GM12878 (cell line): ENCODE results near the gene NUDCD3. TPM values are rescaled to one million over a fixed set of nuclear protein-coding genes. Genes with fewer than 3 reads are reported as not detected.

ENCODE experiments used
- ATAC-seq: fragments of 200-7000 bp; cut with Tn5 transposase; 3 replicates; pipeline ENCODE4 v1.9.1; 2020; ENCODE audit warnings: mild to moderate bottlenecking, moderate library complexity
- BruUV-seq: library from RNA; stranded (reverse); fragments of 400-500 nt; replicated peaks from 2 replicates; lab custom pipeline; 2021; lab: Mats Ljungman, UMichigan
- CTCF ChIA-PET: fragments of 300-600 bp; sonication (Branson Sonifier 250); formaldehyde crosslinking; extraction: SDS; loops from one replicate; lab custom pipeline; 2021; ENCODE audit warnings: inconsistent platforms; lab: Yijun Ruan, JAX
- POLR2A ChIA-PET: fragments of 350-600 bp; formaldehyde crosslinking; extraction: SDS; loops from one replicate; lab custom pipeline; 2021; ENCODE audit warnings: inconsistent platforms; lab: Charles Lee
- RAD21 ChIA-PET: fragments of 300-600 bp; sonication (Branson Sonifier 250); formaldehyde crosslinking; loops from one replicate; lab custom pipeline; 2023; ENCODE audit warnings: antibody characterized with exemption; ENCODE audit not compliant: unreplicated experiment; lab: Charles Lee
- SMC1A ChIA-PET: fragments of 300-600 bp; sonication (Branson Sonifier 250); formaldehyde crosslinking; loops from one replicate; lab custom pipeline; 2023; ENCODE audit not compliant: unreplicated experiment, uncharacterized antibody; lab: Charles Lee
- DNase-seq: peaks from one replicate; pipeline ENCODE4 v3.0.0-alpha.2; 2011; ENCODE audit warnings: low read depth, low spot score
- FAIRE-seq: peaks from 3 replicates; lab custom pipeline; 2011; peaks lifted over from hg19 to GRCh38; lab: Jason Lieb, UNC
- H2AFZ ChIP-seq: 2 replicates; pipeline ENCODE4 v1.6.0; 2011; ENCODE audit warnings: low read depth, low read length, control low read depth; ENCODE audit not compliant: control insufficient read depth
- H3K27ac ChIP-seq: 2 replicates; pipeline ENCODE4 v1.5.1; 2011; ENCODE audit warnings: control low read depth; ENCODE audit not compliant: control insufficient read depth, insufficient read depth
- H3K27me3 ChIP-seq, 2 experiments: replicated peaks in 1 of 2; 2 replicates each; pipeline versions ENCODE4 v1.6.0 to v1.6.1; 2011; ENCODE audit warnings: low read length in 1 of 2; ENCODE audit not compliant: control insufficient read depth in 2 of 2, insufficient read depth in 2 of 2
- H3K36me3 ChIP-seq, 2 experiments: 2 replicates each; pipeline ENCODE4 v1.5.1; 2011; ENCODE audit warnings: low read length in 1 of 2; ENCODE audit not compliant: control insufficient read depth in 2 of 2, insufficient read depth in 2 of 2
- H3K4me1 ChIP-seq: 2 replicates; pipeline ENCODE4 v1.6.1; 2011; ENCODE audit warnings: mild to moderate bottlenecking, low read length, moderate library complexity, mixed read lengths; ENCODE audit not compliant: control insufficient read depth, insufficient read depth
- H3K4me2 ChIP-seq: 2 replicates; pipeline ENCODE4 v1.6.0; 2011; ENCODE audit warnings: control low read depth; ENCODE audit not compliant: control insufficient read depth, insufficient read depth
- H3K4me3 ChIP-seq: fragments of 200-600 bp; sonication (generic); 2 replicates; pipeline ENCODE4 v1.5.1; 2016
- H3K79me2 ChIP-seq: 2 replicates; pipeline ENCODE4 v1.6.0; 2011; ENCODE audit warnings: low read length; ENCODE audit not compliant: control insufficient read depth, insufficient read depth
- H3K9ac ChIP-seq: 2 replicates; pipeline ENCODE4 v1.8.0; 2011; ENCODE audit warnings: low read length, control low read depth, mixed read lengths; ENCODE audit not compliant: control insufficient read depth, insufficient read depth
- H3K9me3 ChIP-seq: replicated peaks from 3 replicates; pipeline ENCODE4 v1.5.1; 2011; ENCODE audit warnings: mild to moderate bottlenecking, low read length; ENCODE audit not compliant: control insufficient read depth, insufficient read depth
- H4K20me1 ChIP-seq: 2 replicates; pipeline ENCODE4 v1.6.0; 2011; ENCODE audit not compliant: control insufficient read depth, insufficient read depth
- EED ChIP-seq: sonication (generic); IDR thresholded peaks from 2 replicates; pipeline ENCODE4 v1.6.1; 2016; ENCODE audit warnings: antibody characterized with exemption, low read depth
- EGR1 ChIP-seq, 2 experiments: IDR thresholded peaks; 1 replicate in 1 of 2; 2 replicates in 1 of 2; pipeline ENCODE4 v1.6.1; 2011 to 2012; ENCODE audit warnings: low read depth in 2 of 2, low read length in 2 of 2, borderline replicate concordance in 1 of 2, mild to moderate bottlenecking in 1 of 2, moderate library complexity in 1 of 2
- FOS ChIP-seq: IDR thresholded peaks from 3 replicates; pipeline ENCODE4 v1.6.1; 2011; ENCODE audit warnings: borderline replicate concordance; ENCODE audit not compliant: insufficient read length; ENCODE audit errors: extremely low read depth
- HDAC2 ChIP-seq: fragments of 200-600 bp; sonication (generic); IDR thresholded peaks from 2 replicates; pipeline ENCODE4 v1.6.1; 2017
- KDM1A ChIP-seq: fragments of 200-600 bp; sonication (generic); IDR thresholded peaks from 2 replicates; pipeline ENCODE4 v1.6.1; 2016; ENCODE audit warnings: borderline replicate concordance
- MEF2A ChIP-seq: IDR thresholded peaks from 2 replicates; pipeline ENCODE4 v1.6.1; 2011; ENCODE audit warnings: low read depth, mild to moderate bottlenecking, low read length, moderate library complexity; ENCODE audit not compliant: insufficient read depth
- MYC ChIP-seq: IDR thresholded peaks from 2 replicates; pipeline ENCODE4 v1.6.1; 2011; ENCODE audit warnings: mild to moderate bottlenecking, low read length, moderate library complexity, inconsistent platforms; ENCODE audit not compliant: insufficient read depth, insufficient replicate concordance, insufficient read length, severe bottlenecking
- NR2C1 ChIP-seq: fragments of 450-650 bp; IDR thresholded peaks from 2 replicates; pipeline ENCODE4 v1.6.1; 2017; ENCODE audit warnings: antibody characterized with exemption, mild to moderate bottlenecking, moderate library complexity
- POLR2AphosphoS2 ChIP-seq: IDR thresholded peaks from 2 replicates; pipeline ENCODE4 v1.6.1; 2011; ENCODE audit warnings: low read depth, mild to moderate bottlenecking, low read length, improper control_type of control experiment, moderate library complexity
- WGBS: methylation state at CpG from one replicate; pipeline ENCODE4 v1.1.6; 2016; ENCODE audit warnings: low lambda C conversion rate; ENCODE audit not compliant: insufficient replicate concordance, insufficient coverage; ENCODE audit errors: missing lambda C conversion rate; 5-methylcytosine and 5-hydroxymethylcytosine counted together
- in situ Hi-C: fragments of 300-500 bp; cut with MboI; formaldehyde crosslinking; loops from 9 replicates; pipeline ENCODE4 v1.14.3; 2018; ENCODE audit warnings: mixed read lengths
- intact Hi-C: fragments of 100-400 bp; cut with micrococcal nuclease; formaldehyde crosslinking; loops from one replicate; pipeline ENCODE4 v1.14.2; 2022; ENCODE audit not compliant: unreplicated experiment
- polyA plus RNA-seq, 11 experiments: library from polyadenylated mRNA; depleted of rRNA in 4 of 11; unstranded in 6 of 11; stranded (reverse) in 5 of 11; fragments of >200 nt; fragmentation: Nextera tagmentation in 4 of 11; fragmentation: Illumina TruSeq in 1 of 11; extraction: Ambion mirVana in 4 of 11; extraction: Trizol in 1 of 11; gene quantifications; 1 replicate in 1 of 11; 2 replicates in 10 of 11; pipeline versions ENCODE4 v1.2.1 to v1.2.3, GENCODE V29; 2011 to 2016; ENCODE audit warnings: inconsistent platforms in 2 of 11, missing spikeins in 2 of 11, low read depth in 1 of 11
- total RNA-seq, 4 experiments: library from RNA; depleted of rRNA in 3 of 4; stranded (reverse); fragments of >200 nt in 3 of 4; fragmentation: Illumina TruSeq in 1 of 4; extraction: Trizol in 1 of 4; gene quantifications; 2 replicates each; pipeline versions ENCODE4 v1.2.1 to v1.2.3, GENCODE V29; 2013 to 2021
- TF ChIP-seq, protein P1 (sequence below): IDR thresholded peaks from 2 replicates; pipeline ENCODE4 v1.6.1; 2012; ENCODE audit warnings: mild to moderate bottlenecking, low read depth, low read length

NUDCD3 gene
- total and polyA plus RNA-seq, 10 of the 15 experiments (the other 5 are each of a cell fraction or from before 2014, with no cell fraction given) = 25.0 to 89.8 (median 46.4) TPM

DNA sequence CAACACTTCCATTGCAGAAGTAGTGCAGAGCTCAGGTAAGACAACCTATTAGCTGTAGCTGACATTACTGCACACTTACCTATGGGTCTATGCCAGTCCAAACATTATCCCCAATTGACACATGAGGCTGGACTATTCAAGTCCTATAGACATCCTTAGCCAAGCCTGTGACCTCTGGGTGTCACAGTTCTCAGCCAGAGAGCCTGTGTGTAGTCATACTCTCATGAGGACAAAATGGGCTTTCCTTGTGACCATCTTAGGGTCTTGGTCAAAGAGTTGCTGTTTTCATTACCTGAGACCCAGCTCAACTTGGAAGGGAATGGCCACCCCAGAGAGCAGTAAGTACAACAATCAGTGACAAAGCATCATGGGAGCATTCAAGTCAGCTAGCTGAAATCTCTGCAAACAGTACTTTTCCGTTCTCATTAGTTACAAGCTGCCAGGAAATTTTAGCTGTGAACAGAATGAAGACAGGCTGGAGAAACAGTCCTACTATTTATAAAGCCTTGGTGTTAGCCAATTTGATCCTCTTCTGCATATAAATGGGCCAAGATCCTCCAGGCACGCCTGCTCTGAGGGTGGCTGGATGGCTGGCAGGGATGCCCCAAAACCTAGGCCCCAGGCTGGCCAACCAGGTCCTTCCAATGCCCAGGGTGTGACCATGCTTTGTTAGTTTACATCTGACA lies 44.3 kb downstream of the NUDCD3 start:
- POLR2A ChIA-PET = no interaction called here
- intact Hi-C loops = no loop called here
- SMC1A ChIA-PET = no interaction called here
- no peak for DNase-seq
- H3K79me2 ChIP-seq = peaks cover 16% of the 10 kb centered on the region
- H3K4me1 ChIP-seq = no peaks in the 10 kb centered on the region
- ATAC-seq = no peak
- no peak overlapping the region for H3K4me2 ChIP-seq
- H3K9me3 ChIP-seq = no peaks in the 10 kb centered on the region; the same call in 2 of the 3 replicates
- no peaks in the 10 kb centered on the region for H3K27me3 ChIP-seq
- H3K9ac ChIP-seq = no peak overlapping the region
- WGBS = 91% methylated on average over 2 of the region's 2 CpGs
- H2AFZ ChIP-seq = no peak overlapping the region
- CTCF ChIA-PET = no interaction called here
- H3K27ac ChIP-seq = no peak overlapping the region
- TF ChIP-seq KDM1A (no peak), MYC (no peak), MEF2A (no peak), POLR2AphosphoS2 (no peak), EED (no peak), EGR1 (IDR thresholded peaks at IDR 0.05; ENCODE audit: borderline replicate concordance in 1 of 2, low read depth in 2 of 2, low read length in 2 of 2) (no peak), HDAC2 (no peak), NR2C1 (no peak), FOS (no peak)
- TF ChIP-seq, protein P1, sequence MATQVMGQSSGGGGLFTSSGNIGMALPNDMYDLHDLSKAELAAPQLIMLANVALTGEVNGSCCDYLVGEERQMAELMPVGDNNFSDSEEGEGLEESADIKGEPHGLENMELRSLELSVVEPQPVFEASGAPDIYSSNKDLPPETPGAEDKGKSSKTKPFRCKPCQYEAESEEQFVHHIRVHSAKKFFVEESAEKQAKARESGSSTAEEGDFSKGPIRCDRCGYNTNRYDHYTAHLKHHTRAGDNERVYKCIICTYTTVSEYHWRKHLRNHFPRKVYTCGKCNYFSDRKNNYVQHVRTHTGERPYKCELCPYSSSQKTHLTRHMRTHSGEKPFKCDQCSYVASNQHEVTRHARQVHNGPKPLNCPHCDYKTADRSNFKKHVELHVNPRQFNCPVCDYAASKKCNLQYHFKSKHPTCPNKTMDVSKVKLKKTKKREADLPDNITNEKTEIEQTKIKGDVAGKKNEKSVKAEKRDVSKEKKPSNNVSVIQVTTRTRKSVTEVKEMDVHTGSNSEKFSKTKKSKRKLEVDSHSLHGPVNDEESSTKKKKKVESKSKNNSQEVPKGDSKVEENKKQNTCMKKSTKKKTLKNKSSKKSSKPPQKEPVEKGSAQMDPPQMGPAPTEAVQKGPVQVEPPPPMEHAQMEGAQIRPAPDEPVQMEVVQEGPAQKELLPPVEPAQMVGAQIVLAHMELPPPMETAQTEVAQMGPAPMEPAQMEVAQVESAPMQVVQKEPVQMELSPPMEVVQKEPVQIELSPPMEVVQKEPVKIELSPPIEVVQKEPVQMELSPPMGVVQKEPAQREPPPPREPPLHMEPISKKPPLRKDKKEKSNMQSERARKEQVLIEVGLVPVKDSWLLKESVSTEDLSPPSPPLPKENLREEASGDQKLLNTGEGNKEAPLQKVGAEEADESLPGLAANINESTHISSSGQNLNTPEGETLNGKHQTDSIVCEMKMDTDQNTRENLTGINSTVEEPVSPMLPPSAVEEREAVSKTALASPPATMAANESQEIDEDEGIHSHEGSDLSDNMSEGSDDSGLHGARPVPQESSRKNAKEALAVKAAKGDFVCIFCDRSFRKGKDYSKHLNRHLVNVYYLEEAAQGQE = no peak
- no TSS peak for BruUV-seq
- H3K4me3 ChIP-seq = no peak overlapping the region
- H3K36me3 ChIP-seq = peaks cover 0 to 4% of the 10 kb centered on the region in 2 experiments
- in situ Hi-C loops = no loop called here
- RAD21 ChIA-PET = no interaction called here
- no peak for FAIRE-seq
- no peaks in the 10 kb centered on the region for H4K20me1 ChIP-seq
